Measurements from ENCODE around the gene RNF19B. TPM values are rescaled to one million over a fixed set of nuclear protein-coding genes. Genes with fewer than 3 reads are reported as not detected.

The RNF19B gene
- total RNA-seq, 1 experiment from 2014 or later, result 12.9 TPM

DNA sequence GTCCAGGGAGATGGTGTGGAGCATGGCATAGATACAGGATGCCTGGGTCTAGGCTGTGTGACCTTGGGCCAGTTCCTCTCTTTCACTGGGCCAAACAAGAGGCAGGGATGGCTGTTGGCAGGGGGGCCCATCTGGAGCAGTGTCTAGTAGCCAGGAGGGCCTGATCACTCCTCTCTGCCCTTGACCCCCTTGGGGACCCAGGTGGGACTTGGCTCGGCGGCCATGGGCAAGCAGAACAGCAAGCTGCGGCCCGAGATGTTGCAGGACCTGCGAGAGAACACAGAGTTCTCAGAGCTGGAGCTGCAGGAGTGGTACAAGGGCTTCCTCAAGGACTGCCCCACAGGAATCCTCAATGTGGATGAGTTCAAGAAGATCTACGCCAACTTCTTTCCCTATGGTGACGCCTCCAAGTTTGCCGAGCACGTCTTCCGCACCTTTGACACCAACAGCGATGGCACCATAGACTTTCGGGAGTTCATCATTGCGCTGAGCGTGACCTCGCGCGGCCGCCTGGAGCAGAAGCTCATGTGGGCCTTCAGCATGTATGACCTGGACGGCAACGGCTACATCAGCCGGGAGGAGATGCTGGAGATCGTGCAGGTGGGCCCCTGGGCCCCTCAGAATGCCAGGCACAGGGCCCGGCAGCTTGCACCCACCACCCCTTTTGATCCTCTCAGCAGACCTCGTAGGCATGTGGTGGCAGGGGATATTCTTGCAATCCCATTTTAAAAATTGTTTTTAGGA, 75.8 kb downstream of the RNF19B start:
- no peak for DNase-seq (ENCODE audit: low read depth)

DNA sequence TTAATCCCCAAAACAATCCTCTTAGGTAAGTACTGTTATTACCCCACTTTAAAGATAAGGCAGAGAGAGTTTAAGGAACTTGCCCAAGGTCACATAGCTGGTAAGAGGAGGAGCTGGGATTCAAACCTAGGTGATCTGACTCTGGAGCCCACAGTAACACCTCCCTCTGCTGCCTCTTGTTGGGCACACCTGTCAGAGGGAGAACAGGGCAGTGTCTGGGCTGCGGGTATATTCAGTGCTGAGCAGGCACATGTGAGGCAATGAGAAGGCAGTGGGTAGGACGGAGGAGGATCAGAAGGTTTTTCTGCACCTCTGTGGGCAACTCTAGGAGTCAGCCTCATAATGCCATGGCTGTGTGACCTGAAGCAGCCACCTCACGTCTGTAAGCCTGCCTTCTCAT, 76.5 kb downstream of the RNF19B start:
- no peak for DNase-seq (ENCODE audit: low read depth)

DNA sequence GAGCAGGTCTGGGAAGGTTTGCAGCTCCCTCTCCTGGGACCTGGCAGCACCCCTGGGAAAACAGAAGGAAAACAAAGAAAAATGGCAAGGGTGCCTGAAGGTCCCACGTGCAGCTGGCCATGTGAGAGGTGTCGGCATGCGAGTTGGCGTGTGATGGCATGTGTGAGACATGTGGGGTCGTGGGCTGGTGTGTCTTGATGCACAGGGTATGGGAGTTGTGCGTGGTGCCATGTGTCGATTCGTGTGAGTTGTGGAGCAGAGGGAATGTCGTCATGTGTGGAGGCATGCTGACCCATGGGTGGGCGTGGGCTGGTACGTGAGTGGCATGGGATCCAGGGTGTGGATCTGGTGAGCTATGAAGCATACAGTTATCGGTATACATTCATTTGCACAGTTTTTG, 77.0 kb downstream of the RNF19B start:
- DNase-seq (ENCODE audit: low read depth), result no peak

DNA sequence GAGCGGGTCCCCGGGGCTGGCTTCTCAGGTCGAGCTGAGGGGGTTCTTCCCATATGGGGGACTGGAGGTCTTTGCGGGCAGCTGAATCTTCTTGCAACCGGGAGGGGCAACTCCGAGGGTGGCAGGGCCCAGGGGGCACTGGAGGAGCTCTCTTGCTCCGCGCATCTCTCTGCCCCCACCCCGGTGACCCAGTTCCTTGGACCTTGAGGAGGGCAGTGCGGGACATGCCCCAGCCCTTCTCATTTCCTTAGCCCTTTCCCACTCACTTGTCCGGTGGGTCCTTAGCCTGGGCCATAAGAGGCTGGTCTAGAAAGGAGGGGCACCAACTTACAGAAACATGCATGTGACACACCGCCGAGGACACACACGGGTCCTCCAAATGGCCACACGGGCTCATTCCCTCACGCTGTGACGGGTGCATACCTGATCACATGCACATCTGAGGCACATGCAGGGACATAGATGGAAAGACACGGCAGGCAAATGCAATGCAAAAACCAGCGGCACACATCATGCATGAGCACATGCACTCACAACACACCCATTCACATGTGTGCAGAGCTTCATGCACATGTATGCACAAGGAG, 77.7 kb downstream of the RNF19B start:
- DNase-seq (ENCODE audit: low read depth), result no peak

Other genes starting within 250 kb of the RNF19B start
- gene YARS1, start 147.5 kb downstream of the RNF19B start, total RNA-seq (2014; rRNA removed), result 57.8 and 64.5 TPM in 2 replicates
- 33.7 and 41.0 TPM in 2 replicates for gene S100PBP, start 147.2 kb downstream of the RNF19B start, total RNA-seq (2014; rRNA removed)
- 8.7 and 28.5 TPM in 2 replicates for gene FNDC5, start 93.9 kb downstream of the RNF19B start, total RNA-seq (2014; rRNA removed)
- gene HPCA, start 78.3 kb downstream of the RNF19B start, total RNA-seq (2014; rRNA removed), result not detected in 2 replicates
- gene TMEM54, start 63.4 kb downstream of the RNF19B start, total RNA-seq (2014; rRNA removed), result 48.5 and 60.5 TPM in 2 replicates
- gene AK2, start 72.1 kb upstream of the RNF19B start, total RNA-seq (2014; rRNA removed), result 182 and 189 TPM in 2 replicates
- gene AZIN2, start 116.3 kb upstream of the RNF19B start, total RNA-seq (2014; rRNA removed), result 4.9 and 5.0 TPM in 2 replicates
- gene TRIM62, start 217.2 kb upstream of the RNF19B start, total RNA-seq (2014; rRNA removed), result 11.5 and 11.9 TPM in 2 replicates